B cell (primary cell): ENCODE measurements around the gene PTPRN2. TPM values are rescaled to one million over a fixed set of nuclear protein-coding genes. Genes with fewer than 3 reads are reported as not detected.

Experiments
- ATAC-seq: fragments of 200-7000 bp; cut with Tn5 transposase; one replicate; pipeline ENCODE4 v1.10.0; 2021; ENCODE audit warnings: low read depth, mild to moderate bottlenecking, moderate number of reproducible peaks, moderate library complexity
- CTCF ChIA-PET: fragments of 350-600 bp; sonication (Branson Sonifier 250); formaldehyde crosslinking; loops from one replicate; lab custom pipeline; 2021; ENCODE audit warnings: antibody characterized with exemption, inconsistent platforms; lab: Charles Lee
- POLR2A ChIA-PET: fragments of 350-600 bp; sonication (Branson Sonifier 250); formaldehyde crosslinking; loops from one replicate; lab custom pipeline; 2021; ENCODE audit warnings: antibody characterized with exemption; lab: Charles Lee
- DNase-seq: peaks from one replicate; pipeline ENCODE4 v3.0.0; 2013
- H2AFZ ChIP-seq: 2 replicates; pipeline ENCODE4 v1.6.1; 2012; ENCODE audit warnings: mild to moderate bottlenecking, low read depth, low read length; ENCODE audit not compliant: insufficient read depth, poor library complexity, severe bottlenecking
- H3K27ac ChIP-seq, 2 donors: 1 replicate in 1 of 2; 2 replicates in 1 of 2; pipeline ENCODE4 v1.5.1; 2012 to 2013; ENCODE audit warnings: low read length in 2 of 2, mild to moderate bottlenecking in 2 of 2, moderate library complexity in 1 of 2
- H3K27me3 ChIP-seq, 4 experiments: fragments of 200-600 bp in 1 of 4; sonication (generic) in 1 of 4; replicated peaks in 1 of 4; 1 replicate in 2 of 4; 2 replicates in 2 of 4; pipeline versions ENCODE4 v1.6.1 to v1.7.0; 2013 to 2016; ENCODE audit warnings: low read length in 3 of 4, mild to moderate bottlenecking in 2 of 4, mixed read lengths in 1 of 4, moderate library complexity in 1 of 4; ENCODE audit not compliant: insufficient read depth in 4 of 4, control insufficient read depth in 3 of 4; ENCODE audit errors: control extremely low read depth in 1 of 4
- H3K36me3 ChIP-seq, 2 experiments: replicated peaks in 1 of 2; 1 replicate in 1 of 2; 2 replicates in 1 of 2; pipeline versions ENCODE4 v1.6.1 to v1.7.1; 2013; ENCODE audit warnings: low read length in 1 of 2; ENCODE audit not compliant: insufficient read depth in 2 of 2, control insufficient read depth in 1 of 2; ENCODE audit errors: control extremely low read depth in 1 of 2, extremely low read depth in 1 of 2
- H3K4me1 ChIP-seq, 2 donors: fragments of 200-600 bp in 1 of 2; sonication (generic) in 1 of 2; 1 replicate in 1 of 2; 2 replicates in 1 of 2; pipeline versions ENCODE4 v1.5.1 to v1.6.1; 2013 to 2017; ENCODE audit warnings: low read length in 2 of 2; ENCODE audit not compliant: control insufficient read depth in 2 of 2, insufficient read depth in 2 of 2
- H3K4me2 ChIP-seq: replicated peaks from 2 replicates; pipeline ENCODE3; 2012; ENCODE audit warnings: mild to moderate bottlenecking, low read depth, low read length; ENCODE audit not compliant: poor library complexity, severe bottlenecking
- H3K4me3 ChIP-seq, 5 experiments: fragments of 200-600 bp in 1 of 5; sonication (generic) in 1 of 5; 1 replicate in 3 of 5; 2 replicates in 2 of 5; pipeline versions ENCODE4 v1.5.1 to v1.7.0; 2011 to 2016; ENCODE audit warnings: low read length in 4 of 5, mild to moderate bottlenecking in 4 of 5, low read depth in 2 of 5, control low read depth in 1 of 5, moderate library complexity in 1 of 5; ENCODE audit not compliant: insufficient read depth in 1 of 5; ENCODE audit errors: control extremely low read depth in 1 of 5, extremely low read depth in 1 of 5
- H3K79me2 ChIP-seq: fragments of 200-600 bp; sonication (generic); one replicate; pipeline ENCODE4 v1.6.0; 2016; ENCODE audit warnings: low read length; ENCODE audit not compliant: control insufficient read depth, insufficient read depth
- H3K9ac ChIP-seq: fragments of 200-600 bp; sonication (generic); 2 replicates; pipeline ENCODE4 v1.6.1; 2017; ENCODE audit warnings: mild to moderate bottlenecking, low read length, moderate library complexity
- H3K9me3 ChIP-seq, 3 donors: one replicate each; pipeline versions ENCODE4 v1.6.1 to v1.7.1; 2013; ENCODE audit warnings: low read length in 2 of 3; ENCODE audit not compliant: control insufficient read depth in 2 of 3, insufficient read depth in 1 of 3; ENCODE audit errors: control extremely low read depth in 1 of 3
- H4K20me1 ChIP-seq: 2 replicates; pipeline ENCODE4 v1.6.0; 2012; ENCODE audit warnings: mild to moderate bottlenecking, low read length; ENCODE audit not compliant: insufficient read depth, control insufficient read depth, poor library complexity, severe bottlenecking
- H3K27ac Mint-ChIP-seq: one replicate; pipeline ENCODE4 v1.8.0; 2021; ENCODE audit warnings: mixed read lengths
- H3K27me3 Mint-ChIP-seq: one replicate; pipeline ENCODE4 v1.8.0; 2021; ENCODE audit warnings: mixed read lengths
- H3K4me1 Mint-ChIP-seq: one replicate; pipeline ENCODE4 v1.8.0; 2021; ENCODE audit warnings: mixed read lengths
- H3K4me3 Mint-ChIP-seq: one replicate; pipeline ENCODE4 v1.8.0; 2021; ENCODE audit warnings: mixed read lengths
- H3K9me3 Mint-ChIP-seq: one replicate; pipeline ENCODE4 v1.8.0; 2022; ENCODE audit warnings: mixed read lengths; ENCODE audit not compliant: insufficient read depth
- CTCF ChIP-seq: fragments of 200-600 bp; IDR thresholded peaks from one replicate; pipeline ENCODE4 v1.8.0; 2022; ENCODE audit warnings: antibody characterized with exemption, mild to moderate bottlenecking
- EZH2 ChIP-seq: IDR thresholded peaks from 2 replicates; pipeline ENCODE4 v1.6.1; 2012; ENCODE audit warnings: borderline replicate concordance, low read depth, mild to moderate bottlenecking, moderate library complexity, low read length; ENCODE audit not compliant: insufficient read depth, poor library complexity, severe bottlenecking
- WGBS: methylation state at CpG from one replicate; pipeline ENCODE4 v1.1.5; 2013; ENCODE audit warnings: missing lambda C conversion rate; ENCODE audit not compliant: insufficient coverage; 5-methylcytosine and 5-hydroxymethylcytosine counted together
- intact Hi-C: fragments of 100-400 bp; cut with micrococcal nuclease; formaldehyde crosslinking; loops from one replicate; pipeline ENCODE4 v1.10.0; 2022
- polyA plus RNA-seq: library from polyadenylated mRNA; depleted of rRNA; stranded (reverse); fragments of >200 nt; gene quantifications from 2 replicates; pipeline ENCODE4 v1.2.3, GENCODE V29; 2012
- total RNA-seq, 2 donors: library from RNA; stranded (reverse); fragments of 120-200 nt in 1 of 2; gene quantifications; 1 replicate in 1 of 2; 2 replicates in 1 of 2; pipeline versions ENCODE4 v1.2.3 to v1.2.4, GENCODE V29; 2013 to 2022

Gene PTPRN2
- total and polyA plus RNA-seq, 2 donors (not counting 1 experiment from before 2014, with no cell fraction given), result 2.0 to 5.0 TPM

- no peak overlapping the region for H3K27ac ChIP-seq
- H3K79me2 ChIP-seq, result no peaks in the 10 kb centered on the region
- no peak for TF ChIP-seq CTCF
- no peak for TF ChIP-seq EZH2
- H3K27me3 ChIP-seq, result peaks cover 0 to 45% (median 27%) of the 10 kb centered on the region in 4 experiments
- CTCF ChIA-PET, result no interaction called here
- WGBS, result 23% methylated on average over 63 of the region's 63 CpGs
- no peak overlapping the region for H2AFZ ChIP-seq
- H3K4me3 Mint-ChIP-seq, result peak overlapping the region; percentile 68
- H3K9me3 ChIP-seq, result peaks cover 0 to 28% (median 0%) of the 10 kb centered on the region in 3 donors
- peaks cover 8% of the 10 kb centered on the region for H3K4me1 Mint-ChIP-seq
- H3K27ac Mint-ChIP-seq, result no peak overlapping the region
- no peak overlapping the region for H3K9ac ChIP-seq
- H3K4me1 ChIP-seq, result peaks cover 7 to 13% of the 10 kb centered on the region in 2 donors
- H3K27me3 Mint-ChIP-seq, result peaks cover 39% of the 10 kb centered on the region
- DNase-seq (no peak), ATAC-seq (no peak)
- no peaks in the 10 kb centered on the region for H4K20me1 ChIP-seq
- H3K4me2 ChIP-seq, result peak overlapping the region; percentile 54
- POLR2A ChIA-PET, result no interaction called here
- no peaks in the 10 kb centered on the region for H3K9me3 Mint-ChIP-seq
- no peak overlapping the region for H3K4me3 ChIP-seq
- intact Hi-C loops, result no loop called here
- H3K36me3 ChIP-seq, result no peaks in the 10 kb centered on the region
Observed at GRCh38 chr7:158588085-158588877, 658 bp upstream of the PTPRN2 start.

- H3K9me3 ChIP-seq, result peaks cover 0 to 25% (median 0%) of the 10 kb centered on the region in 3 donors
- no peak overlapping the region for H2AFZ ChIP-seq
- H3K27ac Mint-ChIP-seq, result no peak overlapping the region
- 14% methylated on average over 54 of the region's 63 CpGs for WGBS
- peaks cover 14% of the 10 kb centered on the region for H3K4me1 Mint-ChIP-seq
- peaks cover 0 to 50% (median 32%) of the 10 kb centered on the region in 4 experiments for H3K27me3 ChIP-seq
- ATAC-seq (no peak), DNase-seq (no peak)
- ChIA-PET POLR2A (no interaction called here), CTCF (no interaction called here)
- H3K4me3 ChIP-seq, result no peak overlapping the region
- H3K4me1 ChIP-seq, result peaks cover 13 to 15% of the 10 kb centered on the region in 2 donors
- peak overlapping the region; percentile 32 for H3K4me2 ChIP-seq
- H3K9ac ChIP-seq, result no peak overlapping the region
- no peak for TF ChIP-seq EZH2
- no peak for TF ChIP-seq CTCF
- H3K9me3 Mint-ChIP-seq, result no peaks in the 10 kb centered on the region
- H4K20me1 ChIP-seq, result no peaks in the 10 kb centered on the region
- peaks cover 49% of the 10 kb centered on the region for H3K27me3 Mint-ChIP-seq
- intact Hi-C loops, result no loop called here
- peak overlapping the region; percentile 68 for H3K4me3 Mint-ChIP-seq
- no peaks in the 10 kb centered on the region for H3K79me2 ChIP-seq
- no peak overlapping the region for H3K27ac ChIP-seq
- H3K36me3 ChIP-seq, result no peaks in the 10 kb centered on the region
Observed at GRCh38 chr7:158586499-158587161, 993 bp downstream of the PTPRN2 start.
